ENCODE measurements around the gene AHRR. TPM values are rescaled to one million over a fixed set of nuclear protein-coding genes. Genes with fewer than 3 reads are reported as not detected.

Gene AHRR
- total RNA-seq, 1 experiment from 2014 or later = 1.3 TPM

GRCh38 chr5:476102-476813, 154.7 kb downstream of the AHRR start:
- Mint-ChIP-seq H3K27me3 (ENCODE audit: unreplicated experiment) (peaks cover 55% of the 10 kb centered on the region), H3K9me3 (ENCODE audit: low read depth, unreplicated experiment) (no peaks in the 10 kb centered on the region), H3K36me3 (ENCODE audit: insufficient read depth, unreplicated experiment) (peaks cover 41% of the 10 kb centered on the region), H3K27ac (ENCODE audit: unreplicated experiment) (no peak overlapping the region), H3K4me3 (ENCODE audit: low read depth, unreplicated experiment) (no peak overlapping the region), H3K4me1 (ENCODE audit: low read depth, unreplicated experiment) (no peaks in the 10 kb centered on the region)
- DNase-seq = no peak
- no TSS peak for BruUV-seq (replicated peaks)
- intact Hi-C loops (cut with micrococcal nuclease; ENCODE audit: unreplicated experiment) = no loop called here
- CTCF ChIA-PET = no interaction called here
- TF ChIP-seq CTCF (IDR thresholded peaks at IDR 0.05; ENCODE audit: unreplicated experiment) = no peak

- H3K4me3 Mint-ChIP-seq (ENCODE audit: low read depth, unreplicated experiment) = no peak overlapping the region
- no peak overlapping the region for H3K27ac Mint-ChIP-seq (ENCODE audit: unreplicated experiment)
- H3K27me3 Mint-ChIP-seq (ENCODE audit: unreplicated experiment) = peaks cover 55% of the 10 kb centered on the region
- intact Hi-C loops (cut with micrococcal nuclease; ENCODE audit: unreplicated experiment) = no loop called here
- no peaks in the 10 kb centered on the region for H3K9me3 Mint-ChIP-seq (ENCODE audit: low read depth, unreplicated experiment)
- no peak for TF ChIP-seq CTCF (IDR thresholded peaks at IDR 0.05; ENCODE audit: unreplicated experiment)
- H3K4me1 Mint-ChIP-seq (ENCODE audit: low read depth, unreplicated experiment) = no peaks in the 10 kb centered on the region
- H3K36me3 Mint-ChIP-seq (ENCODE audit: insufficient read depth, unreplicated experiment) = peaks cover 36% of the 10 kb centered on the region
- DNase-seq = no peak
- CTCF ChIA-PET = no interaction called here
- no TSS peak for BruUV-seq (replicated peaks)
These were observed 155.3 kb downstream of the AHRR start for GRCh38 chr5:476814-477175.

GRCh38 chr5:477247-477646, 155.7 kb downstream of the AHRR start:
- H3K9me3 Mint-ChIP-seq (ENCODE audit: low read depth, unreplicated experiment) = no peaks in the 10 kb centered on the region
- peaks cover 32% of the 10 kb centered on the region for H3K36me3 Mint-ChIP-seq (ENCODE audit: insufficient read depth, unreplicated experiment)
- BruUV-seq (replicated peaks) = no TSS peak
- CTCF ChIA-PET = no interaction called here
- H3K4me1 Mint-ChIP-seq (ENCODE audit: low read depth, unreplicated experiment) = no peaks in the 10 kb centered on the region
- no peak overlapping the region for H3K27ac Mint-ChIP-seq (ENCODE audit: unreplicated experiment)
- H3K4me3 Mint-ChIP-seq (ENCODE audit: low read depth, unreplicated experiment) = no peak overlapping the region
- no peak for TF ChIP-seq CTCF (IDR thresholded peaks at IDR 0.05; ENCODE audit: unreplicated experiment)
- intact Hi-C loops (cut with micrococcal nuclease; ENCODE audit: unreplicated experiment) = no loop called here
- peaks cover 55% of the 10 kb centered on the region for H3K27me3 Mint-ChIP-seq (ENCODE audit: unreplicated experiment)
- DNase-seq = no peak

GRCh38 chr5:477871-478270, 156.4 kb downstream of the AHRR start:
- CTCF ChIA-PET = no interaction called here
- H3K9me3 Mint-ChIP-seq (ENCODE audit: low read depth, unreplicated experiment) = no peaks in the 10 kb centered on the region
- BruUV-seq (replicated peaks) = no TSS peak
- no peak for DNase-seq
- peaks cover 55% of the 10 kb centered on the region for H3K27me3 Mint-ChIP-seq (ENCODE audit: unreplicated experiment)
- no peak overlapping the region for H3K27ac Mint-ChIP-seq (ENCODE audit: unreplicated experiment)
- no peaks in the 10 kb centered on the region for H3K4me1 Mint-ChIP-seq (ENCODE audit: low read depth, unreplicated experiment)
- intact Hi-C loops (cut with micrococcal nuclease; ENCODE audit: unreplicated experiment) = no loop called here
- H3K36me3 Mint-ChIP-seq (ENCODE audit: insufficient read depth, unreplicated experiment) = peaks cover 26% of the 10 kb centered on the region
- no peak for TF ChIP-seq CTCF (IDR thresholded peaks at IDR 0.05; ENCODE audit: unreplicated experiment)
- no peak overlapping the region for H3K4me3 Mint-ChIP-seq (ENCODE audit: low read depth, unreplicated experiment)

Measured in Calu3 (cell line).